Measurements from ENCODE around the gene SYCP2L. TPM values are rescaled to one million over a fixed set of nuclear protein-coding genes. Genes with fewer than 3 reads are reported as not detected.

The SYCP2L gene
- total RNA-seq, 1 experiment from 2014 or later = 4.9 TPM

- Histone ChIP-seq H3K79me2 (ENCODE audit: insufficient read depth, low read length) (no peaks in the 10 kb centered on the region), H2AFZ (ENCODE audit: low read depth, low read length, poor library complexity, severe bottlenecking) (no peak overlapping the region), H3K4me3 (replicated peaks in 1 of 2; ENCODE audit: low read depth in 1 of 2, low read length in 2 of 2) (no peak overlapping the region), H4K20me1 (ENCODE audit: insufficient read depth) (no peaks in the 10 kb centered on the region), H3K4me2 (ENCODE audit: low read length) (no peak overlapping the region), H3K4me1 (ENCODE audit: control insufficient read depth in 1 of 2, insufficient read depth in 2 of 2, low read length in 2 of 2) (peaks cover 3 to 6% of the 10 kb centered on the region in 2 experiments; a peak in 1 of 4 replicates), H3K27ac (ENCODE audit: low read depth, low read length) (no peak overlapping the region), H3K36me3 (ENCODE audit: control insufficient read depth in 1 of 2, insufficient read depth in 2 of 2, low read length in 2 of 2) (no peaks in the 10 kb centered on the region), H3K27me3 (ENCODE audit: insufficient read depth, low read length) (no peaks in the 10 kb centered on the region), H3K9ac (ENCODE audit: low read length) (no peak overlapping the region), H3K9me3 (ENCODE audit: control insufficient read depth in 1 of 2, insufficient read depth in 1 of 2, low read depth in 1 of 2, low read length in 2 of 2) (no peaks in the 10 kb centered on the region), H3K9me2 (ENCODE audit: insufficient read depth) (no peaks in the 10 kb centered on the region)
- TF ChIP-seq ZFX (IDR thresholded peaks at IDR 0.05) (no peak), SIN3A (IDR thresholded peaks at IDR 0.05; ENCODE audit: low read depth) (no peak), EZH2phosphoT487 (IDR thresholded peaks at IDR 0.05; ENCODE audit: borderline replicate concordance) (no peak), TCF7L2 (IDR thresholded peaks at IDR 0.05; ENCODE audit: borderline replicate concordance, extremely low read depth, insufficient read depth, insufficient read length) (no peak), SRF (IDR thresholded peaks at IDR 0.05; ENCODE audit: low read depth) (no peak), REST (IDR thresholded peaks at IDR 0.05; ENCODE audit: low read depth) (no peak), RAD21 (IDR thresholded peaks at IDR 0.05; ENCODE audit: low read depth) (no peak), EZH2 (IDR thresholded peaks at IDR 0.05) (no peak), EGR1 (IDR thresholded peaks at IDR 0.05; ENCODE audit: low read depth) (no peak), SP1 (IDR thresholded peaks at IDR 0.05; ENCODE audit: low read depth) (no peak), POLR2AphosphoS5 (IDR thresholded peaks at IDR 0.05; ENCODE audit: low read depth, low read length) (no peak), ZBTB33 (IDR thresholded peaks at IDR 0.05; ENCODE audit: extremely low read depth, insufficient replicate concordance, low read length) (no peak), ZNF274 (IDR thresholded peaks at IDR 0.05; ENCODE audit: low read depth, low read length) (no peak)
- ChIA-PET POLR2A (no interaction called here), CTCF (no interaction called here), RAD21 (ENCODE audit: low non-redundant PET in 1 of 2, low total read pairs in 2 of 2, uncharacterized antibody in 2 of 2, unreplicated experiment in 2 of 2) (no interaction called here)
- BruUV-seq (replicated peaks) = no TSS peak
- intact Hi-C loops (cut with micrococcal nuclease) = no loop called here
- ATAC-seq (no peak), DNase-seq (ENCODE audit: low read depth, low spot score) (no peak)
These were observed 3.3 kb downstream of the SYCP2L start for GRCh38 chr6:10890151-10890550.
